Measurements from ENCODE around the gene TSPOAP1.

Gene TSPOAP1

GRCh38 chr17:58309918-58310259, 18.7 kb downstream of the TSPOAP1 start:
- DNase-seq (ENCODE audit: extremely low spot score): no peak
- no peak for TF ChIP-seq CTCF (IDR thresholded peaks at IDR 0.05; ENCODE audit: control extremely low read depth, extremely low read depth, low read depth, missing control alignments)
- ChIA-PET POLR2A (no interaction called here), CTCF (interaction anchor here (1.0 to 1.1 kb wide), 2 partner anchors 9 to 35 kb away, joined by 3 read pairs; no protein-coding TSS in a partner anchor)

- DNase-seq (ENCODE audit: extremely low spot score): no peak
- ChIA-PET POLR2A (no interaction called here), CTCF (interaction anchor here (1.1 to 2.3 kb wide), 4 partner anchors 8 to 108 kb away, joined by 3 to 7 read pairs (median 3); partner anchors contain the start of gene RNF43)
- TF ChIP-seq CTCF (IDR thresholded peaks at IDR 0.05; ENCODE audit: control extremely low read depth, extremely low read depth, low read depth, missing control alignments): no peak
Measured at GRCh38 chr17:58308985-58309917, 19.3 kb downstream of the TSPOAP1 start.

GRCh38 chr17:58308173-58308984, 20.2 kb downstream of the TSPOAP1 start:
- DNase-seq (ENCODE audit: extremely low spot score): no peak
- ChIA-PET CTCF (interaction anchor here (1.2 to 2.3 kb wide), 5 partner anchors 8 to 109 kb away, joined by 3 to 7 read pairs (median 3); partner anchors contain the start of gene RNF43), POLR2A (no interaction called here)
- no peak for TF ChIP-seq CTCF (IDR thresholded peaks at IDR 0.05; ENCODE audit: control extremely low read depth, extremely low read depth, low read depth, missing control alignments)

DNA sequence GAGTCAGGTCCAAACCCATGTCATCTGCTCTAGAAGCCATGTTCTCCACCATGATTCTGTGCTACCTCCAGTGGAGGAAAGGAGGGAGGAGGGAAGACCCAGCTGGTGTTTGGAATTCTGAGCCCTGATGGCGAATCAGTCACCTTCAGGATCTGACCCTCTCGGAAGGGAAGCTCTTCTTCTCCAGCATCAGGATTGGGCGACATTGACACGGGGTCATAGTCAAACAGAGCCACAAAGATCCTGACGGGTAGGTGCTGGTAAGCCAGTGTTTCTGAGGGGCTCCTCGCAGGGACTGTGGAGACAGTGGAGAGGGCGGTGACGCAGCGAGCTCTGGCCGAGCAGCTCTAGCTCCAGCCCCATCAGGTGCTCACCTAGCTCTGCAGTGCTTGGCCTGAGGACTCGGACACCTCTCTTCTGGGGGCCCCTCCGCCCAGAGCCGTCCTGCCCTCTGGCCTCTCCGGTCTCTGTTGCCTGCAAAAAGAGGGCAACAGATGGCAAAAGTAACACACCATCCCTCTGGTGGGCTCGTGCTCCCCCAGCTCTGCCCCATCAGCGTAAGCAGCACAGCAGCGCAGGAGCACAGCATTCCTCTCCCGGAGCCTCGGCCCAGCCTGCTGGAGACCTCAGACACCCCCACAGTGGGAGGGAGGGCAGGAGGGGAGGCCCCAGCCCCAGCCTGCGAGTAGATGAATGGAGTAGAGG, 21.0 kb downstream of the TSPOAP1 start:
- CTCF ChIA-PET: interaction anchor here (0.9 to 2.3 kb wide), 4 partner anchors 9 to 110 kb away, joined by 3 to 7 read pairs (median 5); partner anchors contain the start of gene RNF43
- POLR2A ChIA-PET: no interaction called here
- no peak for TF ChIP-seq CTCF (IDR thresholded peaks at IDR 0.05; ENCODE audit: control extremely low read depth, extremely low read depth, low read depth, missing control alignments)
- no peak for DNase-seq (ENCODE audit: extremely low spot score)

GRCh38 chr17:58306131-58306951, 22.3 kb downstream of the TSPOAP1 start:
- POLR2A ChIA-PET: no interaction called here
- CTCF ChIA-PET: interaction anchor here (5.2 kb wide), 1 partner anchor 9 kb away, joined by 68 read pairs; no protein-coding TSS in a partner anchor
- TF ChIP-seq CTCF (IDR thresholded peaks at IDR 0.05; ENCODE audit: control extremely low read depth, extremely low read depth, low read depth, missing control alignments): no peak
- DNase-seq (ENCODE audit: extremely low spot score): no peak

All from GM10248 (cell line).